Activated T-cell treated with anti-CD3 and anti-CD28 coated beads, Interleukin-2, amount 50 U/mL, for 4 hours (primary cell): ENCODE data around the gene TMPRSS7. TPM values are rescaled to one million over a fixed set of nuclear protein-coding genes. Genes with fewer than 3 reads are reported as not detected.

Experiments
- ATAC-seq, 2 donors: fragments of 200-7000 bp; cut with Tn5 transposase; one replicate each; pipeline ENCODE4 v1.10.0; 2021
- DNase-seq: peaks from one replicate; pipeline ENCODE4 v3.0.0-alpha.2; 2020
- H3K27me3 Mint-ChIP-seq: one replicate; pipeline ENCODE4 v1.8.0; 2021; ENCODE audit warnings: low read depth, mixed read lengths
- H3K36me3 Mint-ChIP-seq: one replicate; pipeline ENCODE4 v1.8.0; 2022; ENCODE audit warnings: mixed read lengths; ENCODE audit not compliant: insufficient read depth
- H3K4me1 Mint-ChIP-seq: one replicate; pipeline ENCODE4 v1.8.0; 2021; ENCODE audit warnings: low read depth, mixed read lengths
- H3K4me3 Mint-ChIP-seq: one replicate; pipeline ENCODE4 v1.8.0; 2021; ENCODE audit warnings: mild to moderate bottlenecking, moderate library complexity, mixed read lengths
- H3K9me3 Mint-ChIP-seq: one replicate; pipeline ENCODE4 v1.8.0; 2021; ENCODE audit warnings: mixed read lengths
- total RNA-seq, 3 donors: library from RNA; stranded (reverse); gene quantifications; one replicate each; pipeline ENCODE4 v1.2.1, GENCODE V29; 2021

TMPRSS7 gene
- total RNA-seq, 3 donors from 2014 or later, result not detected

- ATAC-seq, result peak; percentile 80
- Mint-ChIP-seq H3K4me3 (peak overlapping the region; percentile 4), H3K27me3 (no peaks in the 10 kb centered on the region), H3K36me3 (peaks cover 7% of the 10 kb centered on the region), H3K9me3 (no peaks in the 10 kb centered on the region), H3K4me1 (peaks cover 86% of the 10 kb centered on the region)
- peak; percentile 35 for DNase-seq
Observed at GRCh38 chr3:112128843-112129727, 94.5 kb downstream of the TMPRSS7 start.

GRCh38 chr3:112129925-112130637 lies 95.5 kb downstream of the TMPRSS7 start:
- Mint-ChIP-seq H3K4me3 (peak overlapping the region; percentile 48), H3K27me3 (no peaks in the 10 kb centered on the region)

GRCh38 chr3:112130638-112130993 lies 96.1 kb downstream of the TMPRSS7 start:
- Mint-ChIP-seq H3K9me3 (no peaks in the 10 kb centered on the region), H3K4me1 (peaks cover 91% of the 10 kb centered on the region), H3K27me3 (no peaks in the 10 kb centered on the region), H3K4me3 (peak overlapping the region; percentile 48), H3K36me3 (peaks cover 3% of the 10 kb centered on the region)
- no peak for DNase-seq
- ATAC-seq, result no peak

More at GRCh38 chr3:112129925-112130637, 95.5 kb downstream of the TMPRSS7 start:
- H3K36me3 Mint-ChIP-seq, result peaks cover 3% of the 10 kb centered on the region
- H3K9me3 Mint-ChIP-seq, result no peaks in the 10 kb centered on the region
- H3K4me1 Mint-ChIP-seq, result peaks cover 90% of the 10 kb centered on the region
- DNase-seq (no peak), ATAC-seq (no peak)

Other genes starting within 250 kb of the TMPRSS7 start
- gene PHLDB2, start 175.5 kb upstream of the TMPRSS7 start, total RNA-seq, result under 1 TPM; 0.66 to 0.82 (median 0.76) TPM
- 10 to 100 TPM; 33.4 to 41.9 (median 41.7) TPM for gene ABHD10, start 55.7 kb upstream of the TMPRSS7 start, total RNA-seq
- gene TAGLN3, start 35.8 kb upstream of the TMPRSS7 start, total RNA-seq, result 1 to 10 TPM; 1.8 to 3.4 (median 2.2) TPM
- gene C3orf52, start 51.7 kb downstream of the TMPRSS7 start, total RNA-seq, result 1 to 10 TPM; 1.5 to 2.2 (median 2.1) TPM
- gene GCSAM, start 98.5 kb downstream of the TMPRSS7 start, total RNA-seq, result 1 to 10 TPM; 1.3 to 2.0 (median 2.0) TPM